Measurements from ENCODE around the gene CDH24. TPM values are rescaled to one million over a fixed set of nuclear protein-coding genes. Genes with fewer than 3 reads are reported as not detected.

The CDH24 gene
- polyA plus RNA-seq, 2 of the 4 experiments (the other 2 are of a cell fraction), result 4.8 to 5.1 TPM

DNA sequence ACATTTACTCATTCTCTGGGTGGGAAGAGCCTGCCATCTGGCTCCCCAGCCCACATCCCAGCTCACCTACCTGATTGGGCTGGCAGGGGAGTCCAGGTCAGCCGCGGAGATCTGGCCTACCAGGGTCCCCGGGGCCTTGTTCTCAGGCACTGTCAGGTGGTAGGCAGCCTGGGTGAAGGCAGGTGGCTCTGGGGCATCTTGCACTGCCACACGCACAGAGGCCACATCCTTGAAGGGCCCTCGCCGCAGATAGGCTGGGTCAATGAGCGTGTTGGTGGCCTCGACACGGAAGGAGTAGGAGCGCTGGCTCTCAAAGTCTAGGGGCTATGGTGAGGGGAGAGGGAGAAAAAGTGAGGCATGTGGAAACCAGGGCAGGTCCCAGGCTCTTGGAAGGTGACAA, 3.9 kb downstream of the CDH24 start:
- Histone ChIP-seq H3K27ac (no peak overlapping the region), H3K4me3 (no peak overlapping the region), H3K4me1 (peaks cover 18% of the 10 kb centered on the region), H3K4me2 (no peak overlapping the region), H3K9me3 (no peaks in the 10 kb centered on the region)
- FAIRE-seq (no peak), ATAC-seq (no peak), DNase-seq (ENCODE audit: low read depth in 1 of 2, low spot score in 1 of 2) (no peak)
- TF ChIP-seq MAZ (IDR thresholded peaks at IDR 0.05; ENCODE audit: borderline replicate concordance, low read depth, low read length), result no peak
- no peak for TF ChIP-seq JUN (IDR thresholded peaks at IDR 0.05)
- TF ChIP-seq POLR2A (IDR thresholded peaks at IDR 0.05; ENCODE audit: low read length), result no peak
- no peak for TF ChIP-seq ATOH8 (CRISPR knock-in tag; IDR thresholded peaks at IDR 0.05; ENCODE audit: low read depth)
- TF ChIP-seq ZC3H11A (IDR thresholded peaks at IDR 0.05), result no peak
- TF ChIP-seq, protein P1, sequence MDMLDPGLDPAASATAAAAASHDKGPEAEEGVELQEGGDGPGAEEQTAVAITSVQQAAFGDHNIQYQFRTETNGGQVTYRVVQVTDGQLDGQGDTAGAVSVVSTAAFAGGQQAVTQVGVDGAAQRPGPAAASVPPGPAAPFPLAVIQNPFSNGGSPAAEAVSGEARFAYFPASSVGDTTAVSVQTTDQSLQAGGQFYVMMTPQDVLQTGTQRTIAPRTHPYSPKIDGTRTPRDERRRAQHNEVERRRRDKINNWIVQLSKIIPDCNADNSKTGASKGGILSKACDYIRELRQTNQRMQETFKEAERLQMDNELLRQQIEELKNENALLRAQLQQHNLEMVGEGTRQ (IDR thresholded peaks at IDR 0.05), result no peak
- TF ChIP-seq NFE2L2 (conservative IDR thresholded peaks at IDR 0.05; ENCODE audit: low read length), result no peak
- no peak for TF ChIP-seq ZFP36 (IDR thresholded peaks at IDR 0.05; ENCODE audit: borderline replicate concordance, partially characterized antibody)
- TF ChIP-seq POLR2AphosphoS2 (conservative IDR thresholded peaks at IDR 0.05; ENCODE audit: low read length), result no peak
- no peak for TF ChIP-seq RCOR1 (IDR thresholded peaks at IDR 0.05; ENCODE audit: low read depth, low read length)
- TF ChIP-seq KDM5A (IDR thresholded peaks at IDR 0.05), result no peak
- TF ChIP-seq TFCP2L1 (CRISPR knock-in tag; IDR thresholded peaks at IDR 0.05), result no peak
- TF ChIP-seq, protein P2, sequence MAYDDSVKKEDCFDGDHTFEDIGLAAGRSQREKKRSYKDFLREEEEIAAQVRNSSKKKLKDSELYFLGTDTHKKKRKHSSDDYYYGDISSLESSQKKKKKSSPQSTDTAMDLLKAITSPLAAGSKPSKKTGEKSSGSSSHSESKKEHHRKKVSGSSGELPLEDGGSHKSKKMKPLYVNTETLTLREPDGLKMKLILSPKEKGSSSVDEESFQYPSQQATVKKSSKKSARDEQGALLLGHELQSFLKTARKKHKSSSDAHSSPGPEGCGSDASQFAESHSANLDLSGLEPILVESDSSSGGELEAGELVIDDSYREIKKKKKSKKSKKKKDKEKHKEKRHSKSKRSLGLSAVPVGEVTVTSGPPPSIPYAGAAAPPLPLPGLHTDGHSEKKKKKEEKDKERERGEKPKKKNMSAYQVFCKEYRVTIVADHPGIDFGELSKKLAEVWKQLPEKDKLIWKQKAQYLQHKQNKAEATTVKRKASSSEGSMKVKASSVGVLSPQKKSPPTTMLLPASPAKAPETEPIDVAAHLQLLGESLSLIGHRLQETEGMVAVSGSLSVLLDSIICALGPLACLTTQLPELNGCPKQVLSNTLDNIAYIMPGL (CRISPR knock-in tag; IDR thresholded peaks at IDR 0.05; ENCODE audit: borderline replicate concordance), result no peak
- no peak for TF ChIP-seq EP300 (IDR thresholded peaks at IDR 0.05)
- no peak for TF ChIP-seq FOSB (CRISPR knock-in tag; IDR thresholded peaks at IDR 0.05)
- ChIA-PET POLR2A (interaction anchor here (0.5 kb wide), 1 partner anchor 138 kb away, joined by 3 read pairs; no protein-coding TSS in a partner anchor), CTCF (interaction anchor here (0.8 to 33.8 kb wide), 6 partner anchors 10 to 65 kb away, joined by 3 to 1206 read pairs (median 4); partner anchors contain the start of gene AJUBA)
- WGBS (ENCODE audit: missing lambda C conversion rate), result 91% methylated on average over 8 of the region's 10 CpGs

GRCh38 chr14:23052671-23053070, 4.6 kb downstream of the CDH24 start:
- Histone ChIP-seq H3K9me3 (no peaks in the 10 kb centered on the region), H3K27ac (no peak overlapping the region), H3K4me1 (peaks cover 15% of the 10 kb centered on the region), H3K4me2 (no peak overlapping the region), H3K4me3 (no peak overlapping the region)
- ChIA-PET CTCF (interaction anchor here (0.9 to 33.8 kb wide), 5 partner anchors 9 to 64 kb away, joined by 5 to 1206 read pairs (median 9); partner anchors contain the start of gene AJUBA), POLR2A (no interaction called here)
- no peak for TF ChIP-seq HOXA7 (CRISPR knock-in tag; IDR thresholded peaks at IDR 0.05)
- no peak for TF ChIP-seq HEYL (CRISPR knock-in tag; IDR thresholded peaks at IDR 0.05)
- no peak for TF ChIP-seq EHF (CRISPR knock-in tag; IDR thresholded peaks at IDR 0.05)
- TF ChIP-seq RAD21 (conservative IDR thresholded peaks at IDR 0.05 in 1 of 2, IDR thresholded peaks at IDR 0.05 in 1 of 2), result no peak
- no peak for TF ChIP-seq ATOH8 (CRISPR knock-in tag; IDR thresholded peaks at IDR 0.05; ENCODE audit: low read depth)
- no peak for TF ChIP-seq ESRRA (IDR thresholded peaks at IDR 0.05; ENCODE audit: borderline replicate concordance, low read length)
- no peak for TF ChIP-seq BHLHE40 (IDR thresholded peaks at IDR 0.05; ENCODE audit: low read depth, low read length)
- TF ChIP-seq ZSCAN20 (CRISPR knock-in tag; IDR thresholded peaks at IDR 0.05), result no peak
- TF ChIP-seq NPAS2 (CRISPR knock-in tag; IDR thresholded peaks at IDR 0.05; ENCODE audit: borderline replicate concordance), result no peak
- no peak for TF ChIP-seq RFX5 (IDR thresholded peaks at IDR 0.05)
- no peak for TF ChIP-seq HES2 (IDR thresholded peaks at IDR 0.05)
- no peak for TF ChIP-seq CEBPB (IDR thresholded peaks at IDR 0.05)
- 64% methylated on average over 3 of the region's 3 CpGs for WGBS (ENCODE audit: missing lambda C conversion rate)
- no peak for ATAC-seq
- no peak for DNase-seq (ENCODE audit: low read depth in 1 of 2, low spot score in 1 of 2)
- FAIRE-seq, result no peak

Measured in A549 (cell line).